Peyer's patch (tissue), 4 donors: Measurements from ENCODE around the gene AP3S1. TPM values are rescaled to one million over a fixed set of nuclear protein-coding genes. Genes with fewer than 3 reads are reported as not detected.
"Not testable (repeated sequence)": the region's sequence is repeated elsewhere in the genome, so short reads cannot be mapped to it uniquely, and the experiment has no call there.

Experiments used
- DNase-seq, 3 donors: peaks; one replicate each; pipeline ENCODE4 v3.0.0-alpha.2; 2017 to 2019
- H3K27ac ChIP-seq, 4 donors: fragments of 200-600 bp; sonication (generic); one replicate each; pipeline ENCODE4 v1.5.1; 2016 to 2019
- H3K27me3 ChIP-seq, 2 donors: fragments of 200-600 bp; sonication (generic); one replicate each; pipeline ENCODE4 v1.5.1; 2019
- H3K36me3 ChIP-seq, 3 donors: fragments of 200-600 bp; sonication (generic); one replicate each; pipeline ENCODE4 v1.5.1; 2016 to 2019
- H3K4me1 ChIP-seq, 4 donors: fragments of 200-600 bp; sonication (generic); one replicate each; pipeline ENCODE4 v1.5.1; 2016 to 2019
- H3K4me3 ChIP-seq, 4 donors: fragments of 200-600 bp; sonication (generic); 1 replicate in 3 of 4; 2 replicates in 1 of 4; pipeline ENCODE4 v1.5.1; 2016 to 2019; ENCODE audit warnings: mild to moderate bottlenecking in 1 of 4
- H3K9me3 ChIP-seq, 4 donors: fragments of 200-600 bp; sonication (generic); one replicate each; pipeline ENCODE4 v1.5.1; 2016 to 2019; ENCODE audit warnings: mild to moderate bottlenecking in 1 of 4
- POLR2A ChIP-seq, 2 donors: fragments of 450-650 bp; IDR thresholded peaks; one replicate each; pipeline ENCODE4 v1.5.1; 2017; ENCODE audit warnings: antibody characterized with exemption in 2 of 2, mild to moderate bottlenecking in 2 of 2, moderate library complexity in 2 of 2
- total RNA-seq, 4 donors: library from RNA; depleted of rRNA; stranded (reverse); fragments of >200 nt; gene quantifications; one replicate each; pipeline ENCODE4 v1.1.0, GENCODE V29; 2016
- TF ChIP-seq, protein P1 (sequence below), 6 experiments: fragments of 450-650 bp in 4 of 6; fragments of 200-600 bp in 2 of 6; sonication (generic) in 1 of 6; IDR thresholded peaks; one replicate each; pipeline ENCODE4 v1.5.1; 2017 to 2019; ENCODE audit warnings: antibody characterized with exemption in 6 of 6, mild to moderate bottlenecking in 3 of 6, moderate library complexity in 1 of 6

The AP3S1 gene
- total RNA-seq, 4 donors from 2014 or later = 47.2 to 113 (median 77.9) TPM

DNA sequence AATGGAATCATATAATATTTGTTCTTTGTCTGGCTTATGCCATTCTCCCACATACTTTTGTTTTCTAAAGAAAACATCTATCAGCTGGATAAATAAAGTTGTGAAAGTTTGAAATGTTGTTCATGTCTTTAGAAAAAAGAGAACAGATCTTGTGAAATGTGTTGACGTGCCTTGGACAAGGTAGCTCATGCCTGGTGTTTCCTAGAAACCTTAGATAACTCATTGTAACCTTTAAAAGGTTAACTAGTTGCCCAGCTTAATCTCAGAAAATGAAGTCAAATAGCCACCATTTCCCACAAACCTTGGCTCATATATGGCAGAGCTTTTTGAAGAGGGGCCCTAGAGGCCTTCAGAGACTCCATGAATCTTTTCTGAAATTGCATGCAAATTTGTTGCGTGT lies 40.6 kb upstream of the AP3S1 start:
- Histone ChIP-seq H3K9me3 (no peaks in the 10 kb centered on the region), H3K36me3 (no peaks in the 10 kb centered on the region), H3K27ac (no peak overlapping the region), H3K4me3 (no peak overlapping the region), H3K4me1 (no peaks in the 10 kb centered on the region), H3K27me3 (no peaks in the 10 kb centered on the region)
- DNase-seq = no peak
- TF ChIP-seq, protein P1, sequence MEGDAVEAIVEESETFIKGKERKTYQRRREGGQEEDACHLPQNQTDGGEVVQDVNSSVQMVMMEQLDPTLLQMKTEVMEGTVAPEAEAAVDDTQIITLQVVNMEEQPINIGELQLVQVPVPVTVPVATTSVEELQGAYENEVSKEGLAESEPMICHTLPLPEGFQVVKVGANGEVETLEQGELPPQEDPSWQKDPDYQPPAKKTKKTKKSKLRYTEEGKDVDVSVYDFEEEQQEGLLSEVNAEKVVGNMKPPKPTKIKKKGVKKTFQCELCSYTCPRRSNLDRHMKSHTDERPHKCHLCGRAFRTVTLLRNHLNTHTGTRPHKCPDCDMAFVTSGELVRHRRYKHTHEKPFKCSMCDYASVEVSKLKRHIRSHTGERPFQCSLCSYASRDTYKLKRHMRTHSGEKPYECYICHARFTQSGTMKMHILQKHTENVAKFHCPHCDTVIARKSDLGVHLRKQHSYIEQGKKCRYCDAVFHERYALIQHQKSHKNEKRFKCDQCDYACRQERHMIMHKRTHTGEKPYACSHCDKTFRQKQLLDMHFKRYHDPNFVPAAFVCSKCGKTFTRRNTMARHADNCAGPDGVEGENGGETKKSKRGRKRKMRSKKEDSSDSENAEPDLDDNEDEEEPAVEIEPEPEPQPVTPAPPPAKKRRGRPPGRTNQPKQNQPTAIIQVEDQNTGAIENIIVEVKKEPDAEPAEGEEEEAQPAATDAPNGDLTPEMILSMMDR (IDR thresholded peaks at IDR 0.05) = no peak
- TF ChIP-seq POLR2A (IDR thresholded peaks at IDR 0.05) = no peak

DNA sequence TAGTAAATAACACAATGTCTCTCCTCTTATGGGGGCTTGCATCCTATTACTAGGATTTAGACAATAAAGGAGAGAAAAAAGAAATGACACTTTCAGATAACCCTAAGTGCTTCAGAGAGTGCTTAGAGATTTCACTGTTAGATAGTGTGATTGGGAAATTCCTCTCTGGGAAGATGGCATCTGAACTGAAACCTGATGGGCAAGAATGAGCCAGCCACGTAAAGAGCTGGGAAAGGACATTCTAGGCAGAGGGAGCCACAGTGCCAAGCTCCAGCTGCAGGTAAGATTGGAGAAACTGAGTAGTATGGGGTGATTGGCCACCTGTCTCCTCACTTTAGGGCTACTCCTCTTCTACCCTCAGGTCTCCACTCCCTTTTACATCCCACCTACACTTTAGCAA lies 39.8 kb upstream of the AP3S1 start:
- no peak for TF ChIP-seq POLR2A (IDR thresholded peaks at IDR 0.05)
- TF ChIP-seq, protein P1 (IDR thresholded peaks at IDR 0.05) = no peak
- Histone ChIP-seq H3K9me3 (no peaks in the 10 kb centered on the region), H3K36me3 (no peaks in the 10 kb centered on the region), H3K4me1 (no peaks in the 10 kb centered on the region), H3K4me3 (no peak overlapping the region), H3K27me3 (no peaks in the 10 kb centered on the region), H3K27ac (no peak overlapping the region)
- no peak for DNase-seq

DNA sequence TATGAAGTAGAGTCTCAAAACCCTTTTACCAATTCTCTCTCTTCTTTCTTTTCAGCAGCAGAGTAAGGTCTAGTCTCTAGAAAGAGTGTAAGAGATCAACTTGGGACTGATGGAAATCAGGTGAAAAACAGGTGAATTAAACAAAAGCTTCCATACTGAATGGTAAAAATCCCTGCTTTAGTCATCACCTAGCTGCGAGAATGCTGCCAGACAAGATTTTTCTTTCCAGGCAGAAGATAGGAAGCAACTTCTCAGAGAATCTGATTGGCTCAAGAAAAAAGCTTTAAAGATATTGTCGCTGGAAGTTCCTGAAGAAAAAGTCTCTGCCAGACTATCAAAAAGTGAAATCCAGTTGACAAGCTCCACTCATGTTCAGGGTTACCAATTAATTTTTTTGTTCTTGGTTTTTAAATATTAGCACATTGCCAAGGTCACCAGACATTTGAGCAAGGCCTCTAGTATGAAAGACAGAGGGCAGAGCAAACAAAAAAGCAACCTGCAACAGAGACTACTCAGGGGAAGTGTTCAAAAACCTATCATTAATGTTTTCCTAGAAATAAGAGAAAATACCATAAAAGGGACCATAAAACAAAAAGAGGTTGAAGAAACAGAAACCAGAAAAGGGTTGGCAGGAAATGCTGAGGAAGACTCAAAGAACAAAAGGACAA lies 34.6 kb upstream of the AP3S1 start:
- TF ChIP-seq, protein P1 (IDR thresholded peaks at IDR 0.05) = no peak

DNA sequence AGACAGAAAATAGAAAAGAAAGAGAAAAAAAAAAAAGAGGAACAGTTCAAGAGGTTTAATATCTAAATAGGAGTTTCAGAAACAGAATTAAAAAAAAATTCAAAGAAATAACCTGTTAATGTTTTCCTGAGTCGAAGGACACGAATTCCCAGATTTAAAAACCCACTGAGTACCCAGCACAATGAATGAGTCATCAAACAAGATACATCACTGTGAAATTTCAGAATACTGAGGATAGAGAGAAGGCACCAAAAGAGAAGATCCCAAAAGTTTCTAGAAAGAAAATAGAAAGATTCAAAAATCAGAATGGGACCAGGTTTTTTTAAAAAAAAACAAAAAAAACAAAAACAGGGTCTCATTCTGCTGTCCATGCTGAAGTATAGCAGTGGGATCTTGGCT lies 34.1 kb upstream of the AP3S1 start:
- Histone ChIP-seq H3K27me3 (no peaks in the 10 kb centered on the region), H3K27ac (no peak overlapping the region), H3K9me3 (no peaks in the 10 kb centered on the region), H3K4me3 (no peak overlapping the region), H3K36me3 (no peaks in the 10 kb centered on the region), H3K4me1 (no peaks in the 10 kb centered on the region)
- DNase-seq = no peak
- no peak for TF ChIP-seq POLR2A (IDR thresholded peaks at IDR 0.05)
- TF ChIP-seq, protein P1 (IDR thresholded peaks at IDR 0.05) = no peak

More for the DNA sequence above, 34.6 kb upstream of the AP3S1 start:
- DNase-seq = no peak
- Histone ChIP-seq H3K27ac (no peak overlapping the region), H3K9me3 (no peaks in the 10 kb centered on the region), H3K27me3 (no peaks in the 10 kb centered on the region), H3K36me3 (no peaks in the 10 kb centered on the region), H3K4me3 (no peak overlapping the region), H3K4me1 (no peaks in the 10 kb centered on the region)

DNA sequence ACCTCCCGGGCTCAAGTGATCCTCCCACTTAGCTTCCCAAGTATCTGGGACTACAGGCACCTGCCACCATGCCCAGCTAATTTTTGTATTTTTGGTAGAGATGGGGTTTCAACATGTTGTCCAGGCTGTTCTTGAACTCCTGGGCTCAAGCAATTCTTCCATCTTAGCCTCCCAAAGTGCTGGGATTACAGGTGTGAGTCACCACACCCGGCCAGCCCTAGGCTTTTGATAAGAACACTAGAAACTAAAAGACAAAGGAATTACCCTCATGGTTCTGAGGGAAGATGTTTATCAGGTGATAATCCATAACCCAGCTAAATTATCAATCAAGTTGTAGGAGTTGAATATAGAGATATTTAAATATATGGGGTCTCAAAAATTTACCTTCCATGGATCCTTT lies 33.7 kb upstream of the AP3S1 start:
- H3K4me1 ChIP-seq, H3K9me3 ChIP-seq, H3K4me3 ChIP-seq, H3K36me3 ChIP-seq, DNase-seq, H3K27me3 ChIP-seq, H3K27ac ChIP-seq: not testable (repeated sequence)

DNA sequence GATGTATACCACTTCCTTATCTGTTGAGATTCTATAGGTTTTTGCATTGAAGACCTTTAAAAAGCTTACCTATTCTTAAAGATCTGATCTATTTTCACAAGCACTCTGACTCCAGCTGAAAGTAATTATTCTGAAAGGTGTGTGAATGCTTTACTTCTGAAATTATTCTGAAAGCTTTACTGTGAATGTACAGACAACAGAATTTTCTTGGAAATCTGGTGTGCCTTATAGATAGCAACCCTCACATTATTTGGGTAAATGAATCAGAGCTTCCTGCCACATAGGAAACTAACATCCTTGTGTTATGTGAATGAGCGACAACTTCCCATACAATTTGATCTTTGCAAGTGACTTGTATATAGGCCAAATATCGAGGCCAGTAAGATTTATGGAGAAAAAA lies 31.8 kb upstream of the AP3S1 start:
- Histone ChIP-seq H3K36me3 (no peaks in the 10 kb centered on the region), H3K27me3 (no peaks in the 10 kb centered on the region), H3K4me3 (no peak overlapping the region), H3K9me3 (no peaks in the 10 kb centered on the region), H3K4me1 (no peaks in the 10 kb centered on the region), H3K27ac (no peak overlapping the region)
- TF ChIP-seq POLR2A (IDR thresholded peaks at IDR 0.05) = no peak
- TF ChIP-seq, protein P1 (IDR thresholded peaks at IDR 0.05) = no peak
- DNase-seq = no peak
